HG02870 (cell line): ENCODE results near the gene BCAS1.

Experiments used
- ATAC-seq: cut with Tn5 transposase; IDR thresholded peaks from one replicate; pipeline ENCODE4 v1.9.1; 2021; ENCODE audit warnings: mild to moderate bottlenecking, moderate library complexity; ENCODE audit not compliant: unreplicated experiment

The BCAS1 gene

GRCh38 chr20:54070187-54070987 is at the start of gene BCAS1:
TSS of gene BCAS1 (minus strand) at chr20:54070594. CDS start at chr20:54058718, 11,876 bp downstream.
- no peak for ATAC-seq

- ATAC-seq: no peak
Measured at GRCh38 chr20:54119744-54120143, 49.4 kb upstream of the BCAS1 start.

GRCh38 chr20:54118220-54119001 is 48.0 kb upstream of the BCAS1 start:
- no peak for ATAC-seq

GRCh38 chr20:54116550-54117235 is 46.3 kb upstream of the BCAS1 start:
- no peak for ATAC-seq

GRCh38 chr20:54115172-54115854 is 44.9 kb upstream of the BCAS1 start:
- no peak for ATAC-seq

- ATAC-seq: no peak
Measured at GRCh38 chr20:54114109-54114508, 43.7 kb upstream of the BCAS1 start.

- ATAC-seq: no peak
Measured at GRCh38 chr20:54113566-54113965, 43.2 kb upstream of the BCAS1 start.

- ATAC-seq: no peak
Measured at GRCh38 chr20:54112221-54112884, 42.0 kb upstream of the BCAS1 start.

- no peak for ATAC-seq
Measured at GRCh38 chr20:54111460-54111859, 41.1 kb upstream of the BCAS1 start.

GRCh38 chr20:54110457-54110856 is 40.1 kb upstream of the BCAS1 start:
- no peak for ATAC-seq

GRCh38 chr20:54110041-54110440 is 39.6 kb upstream of the BCAS1 start:
- ATAC-seq: no peak

- ATAC-seq: no peak
Measured at GRCh38 chr20:54108817-54109216, 38.4 kb upstream of the BCAS1 start.

- no peak for ATAC-seq
Measured at GRCh38 chr20:54108326-54108642, 37.9 kb upstream of the BCAS1 start.

GRCh38 chr20:54107600-54108325 is 37.4 kb upstream of the BCAS1 start:
- ATAC-seq: no peak

GRCh38 chr20:54107181-54107580 is 36.8 kb upstream of the BCAS1 start:
- ATAC-seq: no peak

GRCh38 chr20:54106162-54106561 is 35.8 kb upstream of the BCAS1 start:
- no peak for ATAC-seq

- ATAC-seq: no peak
Measured at GRCh38 chr20:54105653-54106052, 35.3 kb upstream of the BCAS1 start.

- no peak for ATAC-seq
Measured at GRCh38 chr20:54104781-54105180, 34.4 kb upstream of the BCAS1 start.

GRCh38 chr20:54103762-54104600 is 33.6 kb upstream of the BCAS1 start:
- no peak for ATAC-seq
